ENCODE results near the gene ARHGEF3.

DNA sequence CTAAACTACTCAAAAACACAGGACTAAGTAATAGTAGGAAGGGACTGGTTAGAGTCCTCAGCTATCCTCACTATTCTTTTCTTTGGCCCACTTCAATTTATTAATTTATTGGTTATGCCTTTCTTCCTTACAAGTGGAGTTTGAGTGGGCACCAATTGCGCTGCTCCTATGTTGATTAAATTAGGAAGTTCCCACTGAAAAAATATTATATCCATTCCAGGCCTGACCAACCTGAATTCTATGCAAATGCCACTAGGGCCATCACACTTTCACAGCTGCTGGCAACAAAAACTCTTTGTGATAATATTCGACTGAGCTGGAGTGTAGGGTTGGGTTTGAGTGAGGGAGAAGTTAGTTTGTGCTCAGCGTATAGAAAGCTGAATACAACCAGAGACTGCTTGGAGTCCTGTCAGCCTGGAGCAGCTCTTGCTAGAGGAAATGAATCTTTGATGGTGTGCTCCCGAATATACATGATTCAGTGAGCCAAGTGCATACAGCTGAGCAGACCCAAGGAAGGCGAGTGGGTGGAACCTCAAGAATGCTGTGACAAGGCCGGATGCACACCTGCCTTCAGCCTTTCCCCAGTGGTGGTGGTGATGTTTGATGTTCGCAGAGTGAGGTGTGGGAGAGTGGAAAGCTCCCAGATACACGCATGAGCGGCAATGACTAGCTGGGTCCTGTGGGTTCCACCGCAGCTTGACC, 1.5 kb downstream of the ARHGEF3 start:
- TF ChIP-seq POLR2AphosphoS5 (IDR thresholded peaks at IDR 0.05) (no peak), POLR2A (IDR thresholded peaks at IDR 0.05) (no peak), EP300 (IDR thresholded peaks at IDR 0.05) (no peak)
- TF ChIP-seq, protein P1, sequence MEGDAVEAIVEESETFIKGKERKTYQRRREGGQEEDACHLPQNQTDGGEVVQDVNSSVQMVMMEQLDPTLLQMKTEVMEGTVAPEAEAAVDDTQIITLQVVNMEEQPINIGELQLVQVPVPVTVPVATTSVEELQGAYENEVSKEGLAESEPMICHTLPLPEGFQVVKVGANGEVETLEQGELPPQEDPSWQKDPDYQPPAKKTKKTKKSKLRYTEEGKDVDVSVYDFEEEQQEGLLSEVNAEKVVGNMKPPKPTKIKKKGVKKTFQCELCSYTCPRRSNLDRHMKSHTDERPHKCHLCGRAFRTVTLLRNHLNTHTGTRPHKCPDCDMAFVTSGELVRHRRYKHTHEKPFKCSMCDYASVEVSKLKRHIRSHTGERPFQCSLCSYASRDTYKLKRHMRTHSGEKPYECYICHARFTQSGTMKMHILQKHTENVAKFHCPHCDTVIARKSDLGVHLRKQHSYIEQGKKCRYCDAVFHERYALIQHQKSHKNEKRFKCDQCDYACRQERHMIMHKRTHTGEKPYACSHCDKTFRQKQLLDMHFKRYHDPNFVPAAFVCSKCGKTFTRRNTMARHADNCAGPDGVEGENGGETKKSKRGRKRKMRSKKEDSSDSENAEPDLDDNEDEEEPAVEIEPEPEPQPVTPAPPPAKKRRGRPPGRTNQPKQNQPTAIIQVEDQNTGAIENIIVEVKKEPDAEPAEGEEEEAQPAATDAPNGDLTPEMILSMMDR (IDR thresholded peaks at IDR 0.05): no peak

Measured in sigmoid colon (tissue), 4 donors.